HG03139 (cell line): Measurements from ENCODE around the gene UNC13B.
A peak's percentile ranks its signal among the peaks of the same experiment; 100 is the strongest.
"Not testable (repeated sequence)": the region's sequence is repeated elsewhere in the genome, so short reads cannot be mapped to it uniquely, and the experiment has no call there.

ENCODE experiments used
- ATAC-seq: cut with Tn5 transposase; IDR thresholded peaks from one replicate; pipeline ENCODE4 v1.9.1; 2021; ENCODE audit not compliant: unreplicated experiment

UNC13B gene

DNA sequence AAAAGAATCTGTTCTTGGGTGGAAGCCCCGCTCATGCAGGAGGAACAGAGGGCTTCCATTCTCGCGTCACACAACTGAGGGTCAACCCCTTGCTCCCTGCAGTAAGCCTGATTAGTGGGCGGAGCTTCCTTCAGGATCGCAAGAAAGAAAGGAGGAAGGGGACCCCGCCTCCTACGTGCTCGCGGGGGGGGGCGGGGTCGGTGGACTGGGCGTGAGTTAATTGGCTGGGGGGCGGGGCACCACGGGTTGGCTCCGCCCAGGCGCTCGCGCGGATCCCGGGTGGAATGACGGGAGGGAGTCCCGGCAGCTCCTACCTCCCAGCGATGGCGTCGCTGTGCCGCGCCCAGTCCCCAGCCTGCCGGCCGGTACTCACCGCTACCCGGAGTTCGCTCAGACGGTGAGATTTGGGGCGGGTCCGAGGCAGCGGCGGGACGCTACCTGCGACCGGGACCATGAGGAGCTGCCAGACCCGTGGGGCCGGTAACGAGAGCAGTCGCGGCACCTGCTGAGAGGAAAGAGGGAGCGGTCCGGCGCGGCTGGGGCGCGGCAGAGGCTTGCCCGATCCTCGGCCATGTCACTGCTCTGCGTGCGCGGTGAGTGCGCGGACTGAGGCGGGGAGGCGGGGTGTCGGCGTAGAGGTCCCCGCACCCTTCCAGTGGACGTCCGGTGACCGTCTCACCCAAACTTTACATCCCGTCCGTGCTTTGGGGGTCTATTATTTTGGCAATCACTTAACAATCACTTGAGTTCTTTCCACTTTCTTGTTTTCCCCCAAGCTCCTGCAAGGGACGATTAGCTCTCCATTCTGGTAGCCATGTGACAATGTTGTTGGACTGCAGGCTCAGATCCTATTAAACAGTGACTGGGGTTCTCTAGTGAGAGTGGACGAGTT is at the start of gene UNC13B:
UNC13B (plus strand) TSS at position 297 of the 892 bp plus-strand sequence; CDS start at position 572, 275 bp downstream.
- ATAC-seq = peak; percentile 77

DNA sequence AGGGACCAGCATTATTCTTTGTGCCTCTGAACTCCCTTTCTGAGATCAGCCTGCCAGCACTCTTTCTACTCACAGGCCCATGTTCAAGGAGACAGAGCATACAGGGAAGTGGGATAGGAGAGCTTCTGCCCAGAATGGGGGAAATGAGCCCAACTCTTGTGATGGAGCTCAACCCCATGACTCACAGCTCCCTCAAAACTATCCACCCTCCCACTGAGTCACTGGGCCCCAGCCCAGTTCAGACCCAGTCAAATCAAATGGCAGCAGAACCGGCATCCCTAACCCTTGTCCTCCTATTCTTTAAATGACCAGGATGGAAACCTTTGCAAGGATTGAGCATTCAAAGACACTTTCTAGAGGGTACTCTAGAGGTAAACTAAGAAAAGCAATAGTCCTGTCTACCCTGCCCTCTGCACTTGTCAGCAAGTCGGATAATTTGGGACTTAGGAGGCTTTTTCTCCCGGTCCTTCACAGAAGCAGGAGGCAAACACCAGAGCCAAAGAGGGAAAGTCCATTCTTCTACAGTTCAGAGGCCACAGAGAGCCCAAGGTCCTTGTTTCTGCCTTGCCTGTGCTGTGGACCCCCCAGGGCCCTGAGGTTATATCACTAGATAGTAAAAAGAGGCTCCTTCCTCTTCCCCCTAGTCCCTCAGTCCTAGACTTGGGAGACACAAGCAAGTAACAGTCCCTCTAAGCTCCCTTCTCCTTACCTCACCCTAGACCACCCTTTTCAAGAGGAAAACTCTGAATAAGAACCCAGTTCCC is 49.4 kb upstream of the UNC13B start:
- no peak for ATAC-seq

DNA sequence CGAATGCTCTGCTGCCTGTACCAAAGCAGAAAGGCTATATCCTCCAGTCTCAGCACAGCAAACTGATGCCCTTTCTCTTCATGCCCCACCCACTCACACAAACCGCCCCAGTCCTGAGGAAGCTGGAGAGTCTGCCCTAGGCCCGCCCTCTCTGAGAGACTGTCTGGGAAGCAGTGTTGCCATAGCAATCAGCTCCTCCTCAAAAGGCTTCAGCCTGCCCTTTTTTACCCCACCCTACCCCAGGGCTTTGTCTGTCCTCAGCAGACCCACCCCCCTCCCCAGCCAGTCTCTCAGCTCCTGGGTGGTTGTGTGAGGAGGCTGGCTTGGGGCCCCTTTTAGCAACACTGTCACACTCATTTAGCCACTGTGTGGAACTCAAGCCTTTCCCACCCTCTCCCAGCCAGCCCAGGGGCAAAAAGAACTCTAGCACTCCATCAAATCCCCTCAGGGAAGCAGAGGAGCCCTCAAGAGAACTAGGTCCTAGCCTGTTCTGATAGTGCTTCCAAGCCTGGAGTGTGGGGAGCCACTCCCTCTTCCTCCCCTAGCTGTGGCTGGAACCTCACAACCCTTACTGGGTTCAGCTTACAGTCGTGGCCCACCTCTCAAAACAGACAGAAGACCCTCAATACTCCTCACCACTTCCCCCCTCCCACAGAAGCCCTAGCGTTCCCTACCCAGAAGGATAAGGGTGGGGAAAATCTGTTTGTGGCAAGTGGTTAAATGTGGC is 47.5 kb upstream of the UNC13B start:
- ATAC-seq = no peak

DNA sequence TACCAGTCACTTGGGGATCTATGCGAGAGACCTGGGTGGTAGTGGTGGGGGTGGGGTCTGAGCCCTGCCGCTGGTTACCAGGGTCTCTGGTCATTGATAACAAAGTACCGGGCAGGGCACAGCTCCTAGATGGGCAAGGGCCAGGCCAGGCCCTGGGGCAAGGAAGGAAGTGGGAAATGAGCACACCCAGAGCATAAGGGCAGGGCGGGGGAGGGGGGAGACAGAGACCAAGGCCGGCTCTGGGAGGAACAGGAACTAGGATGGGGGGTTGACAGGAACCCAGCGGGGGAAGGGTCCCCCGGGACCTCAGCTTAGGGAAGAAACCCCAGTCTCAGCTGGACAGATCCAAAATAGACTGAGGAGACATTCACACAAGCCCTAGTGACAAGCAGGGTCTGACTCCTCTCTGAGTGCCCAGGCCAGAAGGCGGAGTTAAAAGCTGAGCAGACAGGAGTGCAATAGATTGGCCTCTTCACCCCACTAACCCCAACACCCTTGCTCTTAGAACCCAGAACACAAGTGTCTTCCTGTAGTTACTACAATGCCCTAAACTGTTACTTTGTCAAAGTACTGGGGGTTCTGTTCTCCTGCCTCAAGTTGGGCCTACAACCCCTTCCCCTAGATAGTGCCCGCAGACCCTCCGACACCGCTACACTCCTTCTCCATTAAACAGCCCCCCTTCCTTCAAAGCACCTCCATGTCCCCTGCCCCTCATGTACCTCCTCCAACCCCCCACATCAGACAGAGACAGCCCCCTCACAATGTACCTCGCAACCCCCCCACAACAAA is 46.8 kb upstream of the UNC13B start:
- no peak for ATAC-seq

DNA sequence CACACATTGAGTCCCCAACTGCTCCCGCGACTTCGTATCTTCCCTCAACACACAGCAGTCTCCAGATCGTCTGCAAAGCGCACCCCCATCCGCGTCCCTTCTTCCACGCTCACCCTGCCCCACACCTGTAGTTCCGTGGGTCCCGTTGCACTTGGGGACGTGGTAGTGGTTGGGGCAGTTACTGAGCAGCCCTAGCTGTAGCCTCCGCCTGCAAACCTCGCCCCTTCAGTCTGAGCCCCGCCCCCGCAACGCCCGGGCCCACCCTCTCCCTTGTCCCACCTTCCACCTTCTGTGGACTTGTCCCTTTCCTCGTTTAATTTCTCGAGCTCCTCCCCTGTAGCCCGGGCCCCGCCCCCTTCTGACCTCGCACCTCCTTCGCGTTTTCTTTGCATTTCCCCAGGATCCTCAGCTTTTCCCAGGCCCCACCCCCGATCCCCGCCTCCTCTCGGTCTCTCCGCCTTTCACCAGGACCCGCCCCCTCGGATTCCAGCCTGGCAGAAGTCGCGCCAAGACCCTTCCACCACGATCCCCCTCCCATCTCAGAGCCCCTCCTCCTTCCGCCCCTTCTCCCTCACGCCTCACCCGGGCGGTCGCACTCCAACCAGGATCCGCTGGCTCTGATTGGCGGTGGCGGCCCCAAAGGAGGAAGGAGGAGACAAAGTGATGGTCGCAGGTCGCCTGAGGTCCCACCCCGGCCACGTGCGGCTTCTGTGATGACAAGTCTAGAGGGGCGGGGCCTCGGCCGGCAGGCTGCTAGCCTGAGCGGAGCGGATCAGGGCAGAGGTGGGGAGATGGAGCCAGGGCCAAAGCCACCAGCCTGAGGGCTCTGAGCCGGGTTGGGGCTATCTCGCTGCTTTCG is 45.9 kb upstream of the UNC13B start, which contains the start of gene ATOSB:
ATOSB (minus strand) TSS at position 183 of the 859 bp plus-strand sequence. CDS start 7,588 bp downstream, outside the sequence.
- ATAC-seq = peak; percentile 44

DNA sequence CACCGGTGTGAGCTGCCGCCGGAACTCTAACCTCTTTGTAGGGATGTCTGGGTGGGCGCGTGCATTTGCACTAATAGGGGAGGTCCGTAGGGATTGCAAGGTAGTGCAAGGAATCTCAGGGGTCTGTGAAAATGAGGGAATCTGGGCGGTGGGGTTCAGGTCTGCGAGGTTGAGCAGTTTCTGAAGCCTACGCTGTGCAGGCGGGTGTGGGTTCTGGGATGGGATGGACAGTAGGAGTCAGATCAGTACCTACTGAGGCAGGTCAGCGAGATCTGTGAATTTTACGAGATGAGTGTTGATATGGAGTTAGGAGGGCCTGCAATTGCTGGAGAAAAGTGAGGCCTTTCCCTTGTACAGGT is 45.3 kb upstream of the UNC13B start:
- ATAC-seq = no peak

DNA sequence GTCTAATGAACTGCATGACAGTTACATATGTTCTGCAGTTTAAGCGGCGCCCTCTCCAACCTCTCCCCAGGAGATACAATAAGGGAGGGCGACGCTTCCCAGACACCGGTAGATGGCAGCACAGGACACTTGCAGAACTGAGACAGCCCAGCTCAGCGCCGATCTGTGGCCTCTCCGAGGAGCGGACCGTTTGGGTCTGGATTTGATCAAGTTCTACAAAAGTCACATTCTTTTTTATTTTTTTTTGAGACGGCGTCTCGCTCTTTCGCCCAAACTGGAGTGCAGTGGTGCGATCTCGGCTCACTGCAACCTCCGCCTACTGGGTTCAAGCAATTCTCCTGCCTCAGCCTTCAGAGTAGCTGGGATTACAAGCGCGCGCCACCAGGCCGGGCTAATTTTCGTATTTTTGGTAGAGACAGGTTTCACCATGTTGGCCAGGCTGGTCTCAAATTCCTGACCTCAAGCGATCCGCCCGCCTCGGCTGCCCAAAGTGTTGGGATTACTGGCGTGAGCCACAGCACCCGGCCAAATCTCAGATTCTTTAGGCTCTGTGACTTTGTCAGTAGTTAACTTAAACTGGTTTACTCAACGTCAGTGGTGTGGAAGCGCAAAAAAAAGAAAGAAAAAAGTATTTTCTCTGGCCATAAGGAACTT is 44.8 kb upstream of the UNC13B start:
- ATAC-seq = peak; percentile 33

DNA sequence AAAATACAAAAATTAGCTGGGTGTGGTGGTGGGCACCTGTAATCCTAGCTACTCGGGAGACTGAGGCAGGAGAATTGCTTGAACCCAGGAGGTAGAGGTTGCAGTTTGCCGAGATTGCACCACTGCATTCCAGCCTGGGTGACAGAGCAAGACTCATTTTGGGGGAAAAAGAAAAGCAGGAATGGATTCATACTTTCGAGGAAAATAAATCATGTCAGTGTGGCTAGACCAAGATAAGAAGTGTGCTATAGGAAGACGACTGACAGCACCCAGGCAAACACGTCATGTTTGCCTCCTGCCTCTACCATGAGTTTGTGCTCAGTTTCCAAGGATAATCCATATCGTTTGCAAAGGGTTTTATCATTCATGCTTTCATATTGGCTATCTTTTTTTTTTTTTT is 26.9 kb upstream of the UNC13B start:
- ATAC-seq = no peak

DNA sequence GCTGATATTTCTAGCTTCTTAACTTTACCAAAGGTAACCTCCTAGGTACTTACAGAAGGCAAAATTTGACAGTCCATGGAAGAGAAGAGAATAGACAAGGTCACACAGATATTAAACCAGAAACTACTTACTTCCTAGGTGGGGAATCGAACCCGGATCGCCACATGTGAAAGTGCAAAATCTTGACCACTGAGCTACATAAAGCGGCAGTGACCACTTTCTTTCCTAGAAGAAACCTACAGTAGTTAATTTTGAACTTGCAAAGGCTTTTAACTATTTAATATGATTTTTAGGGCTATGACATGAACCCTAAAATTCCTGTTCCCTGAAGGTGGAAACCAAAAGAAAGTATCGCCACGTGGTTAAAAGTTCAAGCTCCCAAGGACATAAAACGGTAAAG is 25.8 kb upstream of the UNC13B start:
- no peak for ATAC-seq

DNA sequence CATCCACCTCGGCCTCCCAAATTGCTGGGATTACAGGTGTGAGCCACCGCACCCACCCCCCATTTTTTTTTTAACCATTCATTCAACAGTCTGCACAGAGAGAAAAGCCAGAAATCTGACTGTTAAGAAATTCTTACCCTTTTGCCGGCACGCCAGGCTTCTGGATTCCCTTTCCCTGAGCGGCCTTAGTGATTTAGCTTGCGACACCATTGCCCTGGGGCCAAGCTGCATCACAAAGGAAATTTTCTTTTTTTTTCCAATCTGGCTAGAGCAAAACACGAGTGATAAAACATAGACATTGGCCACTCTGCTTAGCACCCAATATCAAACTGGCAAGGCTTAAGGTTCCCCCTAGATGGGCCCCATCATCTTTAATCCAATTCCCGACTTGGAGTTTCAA is 24.9 kb upstream of the UNC13B start:
- no peak for ATAC-seq

DNA sequence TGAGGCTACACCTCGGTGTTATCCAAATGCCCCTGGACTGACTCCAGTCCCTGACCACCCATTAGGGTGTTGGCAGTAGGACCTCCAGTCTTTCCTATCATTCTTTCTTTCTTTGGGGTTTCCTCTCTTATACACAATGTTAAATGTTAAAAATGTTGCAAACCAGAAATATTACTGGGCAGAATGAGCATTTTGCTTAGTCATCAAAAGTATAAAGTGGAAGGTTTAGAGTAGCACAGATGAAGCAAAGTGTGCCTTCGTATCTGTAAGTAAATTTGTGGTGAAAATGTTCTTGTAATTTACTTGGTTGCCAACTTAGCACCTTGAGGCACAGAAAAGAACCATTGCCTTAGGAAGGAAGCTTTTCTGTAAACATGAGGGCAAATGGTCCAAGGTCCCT is 21.7 kb upstream of the UNC13B start:
- no peak for ATAC-seq

DNA sequence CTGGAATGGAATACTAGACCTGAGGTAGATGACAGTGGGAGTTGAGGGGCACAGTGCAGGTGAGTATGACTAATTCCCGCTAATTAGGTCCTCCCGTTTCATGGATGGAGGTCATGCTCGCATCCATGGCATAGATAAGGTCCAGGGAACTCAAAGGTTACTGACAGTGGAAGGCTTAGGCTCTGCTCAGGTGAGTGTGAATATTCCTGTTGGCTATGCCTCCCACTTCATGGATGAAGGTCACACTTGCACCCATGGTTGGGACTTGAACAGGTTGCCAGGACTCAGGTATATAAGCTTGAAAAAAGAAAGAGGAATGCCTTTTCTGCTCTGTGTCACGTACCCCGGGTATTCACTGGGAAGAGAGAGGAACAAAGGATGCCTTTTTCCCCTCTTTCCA is 19.8 kb upstream of the UNC13B start:
- no peak for ATAC-seq

DNA sequence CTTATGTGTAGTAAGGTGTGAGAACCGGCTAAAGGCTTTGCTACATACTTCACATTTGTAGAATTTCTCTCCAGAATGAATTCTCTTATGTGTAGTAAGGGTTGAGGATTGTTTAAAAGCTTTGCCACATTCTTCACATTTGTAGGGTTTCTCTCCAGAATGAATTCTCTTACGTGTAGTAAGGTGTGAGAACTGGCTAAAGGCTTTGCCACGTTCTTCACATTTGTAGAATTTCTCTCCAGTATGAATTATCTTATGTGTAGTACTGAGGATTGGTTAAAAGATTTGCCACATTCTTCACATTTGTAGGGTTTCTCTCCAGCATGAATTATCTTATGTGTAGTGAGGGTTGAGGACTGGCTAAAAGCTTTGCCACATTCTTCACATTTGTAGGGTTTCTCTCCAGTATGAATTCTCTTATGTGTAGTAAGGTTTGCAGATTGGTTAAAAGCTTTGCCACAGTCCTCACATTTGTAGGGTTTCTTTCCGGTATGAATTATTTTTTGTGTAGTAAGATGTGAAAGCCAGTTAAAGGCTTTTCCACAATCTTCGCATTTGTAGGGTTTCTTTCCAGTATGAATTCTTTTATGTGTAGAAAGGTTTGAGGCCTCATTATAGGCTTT is 13.8 kb upstream of the UNC13B start:
- ATAC-seq = not testable (repeated sequence)

DNA sequence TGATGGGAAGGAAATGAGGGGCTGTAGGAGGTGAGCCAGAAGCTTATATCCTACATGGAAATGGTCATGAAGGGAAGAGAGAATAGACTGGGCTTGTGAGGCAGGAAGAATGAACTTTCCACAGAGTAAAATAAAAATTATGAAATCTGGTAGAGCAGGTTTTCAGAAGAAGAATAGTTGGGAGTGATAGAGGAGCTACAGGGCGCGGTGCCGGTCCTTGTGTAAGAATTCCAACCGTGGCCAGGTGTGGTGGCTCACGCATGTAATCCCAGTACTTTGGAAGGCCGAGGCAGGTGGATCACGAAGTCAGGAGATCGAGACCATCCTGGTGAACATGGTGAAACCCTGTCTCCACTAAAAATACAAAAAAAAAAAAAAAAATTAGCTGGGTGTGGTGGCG is 8.9 kb upstream of the UNC13B start:
- no peak for ATAC-seq

DNA sequence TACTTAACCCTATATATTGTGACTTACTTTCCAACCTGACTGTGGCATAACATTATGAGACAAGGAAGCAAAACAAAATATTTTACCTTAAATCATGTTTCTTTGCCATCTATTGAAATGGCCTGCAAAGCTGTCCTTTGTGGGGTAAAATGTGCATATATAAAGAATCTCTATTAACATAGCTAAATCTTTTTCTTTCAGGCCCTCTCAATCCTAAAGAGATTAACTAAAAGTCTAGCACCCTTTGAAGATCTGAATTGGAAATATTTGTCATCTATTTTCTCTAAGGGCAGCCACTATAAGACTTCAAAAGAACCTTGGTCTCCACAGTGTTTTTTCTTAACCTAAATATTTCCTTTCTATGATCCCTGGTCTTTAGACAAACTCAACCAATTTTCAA is 5.0 kb upstream of the UNC13B start:
- ATAC-seq = no peak

DNA sequence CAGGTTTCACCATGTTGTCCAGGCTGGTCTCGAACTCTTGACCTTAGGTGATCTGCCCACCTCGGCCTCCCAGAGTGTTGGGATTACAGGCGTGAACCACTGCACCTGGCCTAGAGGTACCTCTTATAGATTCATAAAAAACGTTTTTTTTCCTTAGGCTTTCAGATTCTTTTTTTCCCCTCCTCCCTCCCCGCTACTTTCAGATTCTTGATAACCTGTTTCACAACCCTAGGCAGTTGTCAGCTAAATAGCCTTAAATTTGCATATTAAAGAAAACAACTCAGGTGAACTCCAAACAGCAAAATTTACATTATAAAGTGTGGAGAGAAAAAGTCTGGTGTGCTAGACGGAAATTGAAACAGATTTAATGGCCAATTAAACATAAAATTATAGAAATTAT is 4.0 kb upstream of the UNC13B start:
- not testable (repeated sequence) for ATAC-seq

DNA sequence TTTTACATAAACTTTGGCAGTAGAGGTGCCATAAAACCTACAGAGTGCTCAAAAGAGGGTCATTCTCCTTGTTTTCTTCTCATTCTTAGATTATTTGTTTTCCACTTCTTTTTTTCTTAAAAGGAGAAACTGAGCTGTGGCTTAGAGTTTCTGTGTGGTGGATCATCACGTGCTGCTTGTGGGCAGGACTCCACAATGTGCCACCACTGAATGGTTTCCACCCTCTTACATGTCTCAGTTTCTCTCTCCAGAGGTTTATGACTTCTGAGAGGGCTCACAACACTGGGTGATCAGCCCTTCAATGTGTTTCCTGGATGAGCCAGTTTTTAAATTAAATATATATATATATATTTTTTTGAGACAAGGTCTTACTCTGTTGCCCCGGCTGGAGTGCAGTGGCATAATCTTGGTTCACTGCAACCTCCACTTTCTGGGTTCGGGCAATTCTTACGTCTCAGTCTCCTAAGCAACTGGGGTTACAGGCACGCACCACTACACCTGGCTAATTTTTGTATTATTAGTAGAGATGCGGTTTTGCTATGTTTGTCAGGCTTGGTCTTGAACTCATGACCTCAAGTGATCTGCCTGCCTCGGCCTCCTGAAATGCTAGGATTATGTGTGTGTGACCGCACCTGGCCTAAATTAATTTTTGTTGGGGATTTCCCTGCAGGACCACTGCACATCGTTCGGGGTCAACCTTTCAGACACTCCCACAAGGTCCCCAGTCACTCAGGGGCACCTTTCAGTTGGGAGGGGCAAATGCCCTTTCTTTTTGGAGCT is 3.1 kb upstream of the UNC13B start:
- no peak for ATAC-seq
